ACHN (cell line): ENCODE measurements around the gene COG3.
"Not testable (repeated sequence)": the region's sequence is repeated elsewhere in the genome, so short reads cannot be mapped to it uniquely, and the experiment has no call there.

ENCODE experiments used
- DNase-seq: peaks from one replicate; pipeline ENCODE4 v3.0.0-alpha.2; 2015
- in situ Hi-C: cut with HindIII; loops from 2 replicates; pipeline ENCODE4 v1.10.0; 2017; ENCODE audit warnings: low sequenced_read_pairs, low pct_ligation_motif_present, low pct_unique_long_range_greater_than_20kb

The COG3 gene, protein sequence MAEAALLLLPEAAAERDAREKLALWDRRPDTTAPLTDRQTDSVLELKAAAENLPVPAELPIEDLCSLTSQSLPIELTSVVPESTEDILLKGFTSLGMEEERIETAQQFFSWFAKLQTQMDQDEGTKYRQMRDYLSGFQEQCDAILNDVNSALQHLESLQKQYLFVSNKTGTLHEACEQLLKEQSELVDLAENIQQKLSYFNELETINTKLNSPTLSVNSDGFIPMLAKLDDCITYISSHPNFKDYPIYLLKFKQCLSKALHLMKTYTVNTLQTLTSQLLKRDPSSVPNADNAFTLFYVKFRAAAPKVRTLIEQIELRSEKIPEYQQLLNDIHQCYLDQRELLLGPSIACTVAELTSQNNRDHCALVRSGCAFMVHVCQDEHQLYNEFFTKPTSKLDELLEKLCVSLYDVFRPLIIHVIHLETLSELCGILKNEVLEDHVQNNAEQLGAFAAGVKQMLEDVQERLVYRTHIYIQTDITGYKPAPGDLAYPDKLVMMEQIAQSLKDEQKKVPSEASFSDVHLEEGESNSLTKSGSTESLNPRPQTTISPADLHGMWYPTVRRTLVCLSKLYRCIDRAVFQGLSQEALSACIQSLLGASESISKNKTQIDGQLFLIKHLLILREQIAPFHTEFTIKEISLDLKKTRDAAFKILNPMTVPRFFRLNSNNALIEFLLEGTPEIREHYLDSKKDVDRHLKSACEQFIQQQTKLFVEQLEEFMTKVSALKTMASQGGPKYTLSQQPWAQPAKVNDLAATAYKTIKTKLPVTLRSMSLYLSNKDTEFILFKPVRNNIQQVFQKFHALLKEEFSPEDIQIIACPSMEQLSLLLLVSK

DNA sequence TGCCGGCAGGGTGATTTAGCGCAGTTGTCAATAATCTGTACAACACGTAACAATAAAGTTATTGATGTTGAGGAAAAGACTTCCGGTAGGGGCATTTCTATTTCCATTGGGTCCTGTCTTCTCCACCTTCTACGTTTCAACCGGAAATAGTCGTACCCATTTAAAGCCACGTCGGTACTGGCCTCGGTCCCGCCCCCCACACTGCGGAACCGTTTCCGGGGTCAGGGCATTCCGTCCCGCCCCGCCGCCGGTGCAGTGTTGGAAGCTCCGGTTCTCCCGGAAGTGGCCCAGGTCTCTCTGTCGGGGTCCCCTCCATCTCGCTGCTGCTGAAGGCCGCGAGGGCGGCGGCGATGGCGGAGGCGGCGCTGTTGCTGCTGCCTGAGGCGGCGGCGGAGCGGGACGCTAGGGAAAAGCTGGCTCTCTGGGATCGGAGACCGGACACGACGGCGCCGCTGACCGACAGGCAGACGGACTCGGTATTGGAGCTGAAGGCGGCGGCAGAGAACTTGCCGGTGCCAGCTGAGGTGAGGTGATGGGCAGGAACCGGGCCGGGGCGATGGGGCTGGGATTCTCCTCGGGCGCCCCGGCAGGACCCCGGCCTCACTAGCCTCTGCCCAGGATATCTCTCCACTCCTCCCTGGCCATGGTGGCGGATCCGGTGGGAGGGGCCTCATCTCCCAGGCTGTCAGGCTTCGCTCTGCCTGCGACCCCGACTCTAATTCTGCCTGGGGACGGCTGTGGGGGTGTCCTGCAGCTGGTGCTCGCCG is at the start of gene COG3:
Gene COG3, plus strand, starts transcription at position 253 of the 767 bp plus-strand sequence. Its CDS starts 98 bp downstream, at position 351.
- peak; percentile 98 for DNase-seq
- in situ Hi-C loops, result no loop called here

DNA sequence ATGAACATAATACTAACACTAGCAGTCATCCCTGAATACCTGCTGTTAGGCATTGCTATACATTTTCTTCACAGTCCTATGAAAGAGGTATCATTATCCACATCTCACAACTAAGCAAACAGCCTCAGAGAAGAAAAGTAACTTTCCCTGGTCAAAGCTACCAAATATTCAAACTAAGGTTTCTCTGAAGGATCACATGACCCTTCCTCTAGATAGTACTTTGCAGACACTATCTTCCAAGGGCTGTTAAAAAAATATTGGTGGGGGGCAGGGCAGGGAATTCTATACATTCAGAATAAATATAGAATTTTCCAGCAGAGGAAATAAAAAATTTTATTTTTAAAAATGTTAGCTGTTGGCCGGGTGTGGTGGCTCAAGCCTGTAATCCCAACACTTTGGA is 49.6 kb upstream of the COG3 start:
- in situ Hi-C loops, result no loop called here

DNA sequence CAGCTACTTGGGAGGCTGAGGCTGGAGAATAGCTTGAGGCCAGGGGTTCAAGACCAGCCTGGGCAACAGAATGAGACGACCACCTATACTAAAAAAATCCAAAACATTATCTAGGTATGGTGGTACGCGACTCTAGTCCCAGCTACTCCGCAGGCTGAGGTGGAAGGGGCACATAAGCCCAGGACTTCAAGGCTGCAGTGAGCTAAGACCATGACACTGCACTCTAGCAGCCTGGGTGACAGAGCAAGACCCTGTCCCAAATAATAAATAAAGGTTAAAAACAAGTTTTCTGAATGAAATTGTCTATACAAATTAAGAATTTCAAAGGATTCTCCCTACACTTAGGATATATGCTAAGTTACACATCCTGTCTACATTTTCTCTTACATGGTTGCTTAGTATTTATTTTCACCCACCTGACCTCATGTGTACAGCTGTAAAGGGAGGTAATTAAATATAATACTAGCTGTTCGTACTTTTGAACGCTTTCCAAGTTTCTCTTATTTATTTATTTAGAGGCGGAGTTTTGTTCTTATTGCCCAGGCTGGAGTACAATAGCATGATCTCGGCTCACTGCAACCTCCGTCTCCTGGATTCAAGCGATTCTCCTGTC is 48.1 kb upstream of the COG3 start:
- DNase-seq, result no peak
- in situ Hi-C loops, result no loop called here

More for the DNA sequence above, 49.6 kb upstream of the COG3 start:
- no peak for DNase-seq

DNA sequence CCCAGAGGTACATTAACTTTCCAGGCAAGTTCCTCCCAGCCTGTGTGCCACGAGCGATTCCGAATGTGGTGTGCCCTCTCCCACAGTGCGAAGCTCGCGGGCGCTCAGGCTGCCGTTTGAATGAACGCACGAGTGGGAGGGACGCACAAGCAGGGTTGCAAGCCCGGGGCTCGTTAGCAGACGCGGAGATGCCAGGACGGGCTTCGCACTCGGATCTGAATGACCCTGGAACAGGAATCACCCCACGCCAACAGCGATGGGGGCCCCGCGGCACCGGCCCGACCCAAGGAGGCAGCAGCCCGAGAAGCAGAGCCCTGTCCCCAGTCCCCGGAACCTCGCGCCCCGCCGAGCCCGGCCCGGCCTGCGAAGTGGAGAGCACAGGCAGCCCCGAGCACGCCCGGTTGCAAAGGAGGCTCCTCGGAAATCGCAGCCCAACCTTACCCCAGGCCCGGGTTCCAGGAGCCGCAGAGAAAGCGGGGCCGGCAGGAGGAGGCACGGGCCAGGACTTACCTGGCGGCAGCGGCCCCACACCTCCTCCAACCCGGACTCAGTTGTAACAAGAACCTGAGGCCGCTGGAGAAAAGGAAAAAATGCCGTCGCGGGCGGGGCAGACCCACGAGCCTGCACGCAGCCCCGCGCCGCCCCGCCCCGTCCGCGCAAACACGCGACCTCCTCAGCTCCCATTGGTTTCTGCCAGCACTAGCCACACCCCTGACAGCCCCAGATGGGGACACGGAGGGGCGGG is 46.8 kb upstream of the COG3 start, which contains the start of gene SLC25A30:
Gene SLC25A30, minus strand, starts transcription at position 584 of the 745 bp plus-strand sequence. CDS start 6,948 bp downstream, outside the sequence.
- in situ Hi-C loops, result no loop called here
- DNase-seq, result peak; percentile 89

DNA sequence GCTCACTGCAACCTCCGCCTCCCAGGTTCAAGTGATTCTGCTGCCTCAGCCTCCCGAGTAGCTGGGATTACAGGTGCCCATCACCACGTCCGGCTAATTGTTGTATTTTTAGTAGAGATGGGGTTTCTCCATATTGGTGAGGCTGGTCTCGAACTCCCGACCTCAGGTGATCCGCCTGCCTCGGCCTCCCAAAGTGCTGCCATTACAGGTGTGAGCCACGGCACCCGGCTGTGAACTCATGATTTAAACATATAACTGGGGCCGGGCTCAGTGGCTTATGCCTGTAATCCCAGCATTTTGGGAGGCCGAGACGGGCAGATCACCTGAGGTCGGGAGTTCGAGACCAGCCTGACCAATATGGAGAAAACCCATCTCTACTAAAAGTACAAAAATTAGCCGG is 45.4 kb upstream of the COG3 start:
- in situ Hi-C loops, DNase-seq: not testable (repeated sequence)

DNA sequence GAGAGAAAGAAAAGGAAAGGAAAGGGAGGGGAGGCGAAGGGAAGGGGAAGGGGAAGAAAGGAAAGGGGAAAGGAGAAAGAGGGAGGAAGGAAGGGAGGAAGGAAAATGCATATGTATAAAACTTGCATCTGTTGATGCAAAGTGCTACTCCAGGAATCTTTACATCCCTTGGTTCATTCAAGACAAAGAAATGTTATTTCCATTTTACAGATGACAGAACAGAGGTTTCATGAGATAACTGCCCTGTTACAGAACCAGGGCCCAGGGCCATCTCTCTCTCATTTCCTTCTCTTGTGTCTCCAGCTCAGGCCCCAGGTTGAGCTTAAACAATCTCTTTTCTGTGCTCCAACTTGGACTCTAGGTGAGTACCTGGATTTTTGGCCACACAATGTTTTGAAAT is 44.8 kb upstream of the COG3 start:
- in situ Hi-C loops, result no loop called here
- DNase-seq, result no peak

DNA sequence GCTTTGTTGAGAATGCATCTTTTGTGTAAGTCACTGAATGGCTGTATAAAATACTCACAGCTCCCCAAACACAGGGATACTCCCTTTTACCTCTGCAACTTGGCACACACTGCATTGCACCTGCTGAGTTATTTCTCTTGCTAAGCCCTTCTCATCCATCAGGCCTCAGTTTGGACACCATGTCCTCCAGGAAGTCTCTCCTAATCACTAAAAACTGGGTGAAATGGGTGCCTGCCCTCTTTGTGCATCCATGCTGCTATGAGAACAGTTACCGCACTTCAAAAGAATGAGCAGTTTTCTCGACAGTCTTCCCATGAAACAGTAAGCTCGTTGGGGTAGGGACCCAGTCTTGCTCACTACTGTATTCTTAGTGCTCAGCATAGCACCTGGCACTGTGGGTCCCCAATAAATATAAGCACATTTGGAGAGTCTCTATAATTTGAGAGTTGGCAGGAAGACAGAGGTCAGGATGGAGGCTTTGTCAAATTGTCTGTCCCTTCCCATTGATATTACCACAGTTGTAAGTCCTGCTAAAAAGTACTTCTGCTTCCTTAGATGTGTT is 41.9 kb upstream of the COG3 start:
- in situ Hi-C loops, result no loop called here
- DNase-seq, result no peak

DNA sequence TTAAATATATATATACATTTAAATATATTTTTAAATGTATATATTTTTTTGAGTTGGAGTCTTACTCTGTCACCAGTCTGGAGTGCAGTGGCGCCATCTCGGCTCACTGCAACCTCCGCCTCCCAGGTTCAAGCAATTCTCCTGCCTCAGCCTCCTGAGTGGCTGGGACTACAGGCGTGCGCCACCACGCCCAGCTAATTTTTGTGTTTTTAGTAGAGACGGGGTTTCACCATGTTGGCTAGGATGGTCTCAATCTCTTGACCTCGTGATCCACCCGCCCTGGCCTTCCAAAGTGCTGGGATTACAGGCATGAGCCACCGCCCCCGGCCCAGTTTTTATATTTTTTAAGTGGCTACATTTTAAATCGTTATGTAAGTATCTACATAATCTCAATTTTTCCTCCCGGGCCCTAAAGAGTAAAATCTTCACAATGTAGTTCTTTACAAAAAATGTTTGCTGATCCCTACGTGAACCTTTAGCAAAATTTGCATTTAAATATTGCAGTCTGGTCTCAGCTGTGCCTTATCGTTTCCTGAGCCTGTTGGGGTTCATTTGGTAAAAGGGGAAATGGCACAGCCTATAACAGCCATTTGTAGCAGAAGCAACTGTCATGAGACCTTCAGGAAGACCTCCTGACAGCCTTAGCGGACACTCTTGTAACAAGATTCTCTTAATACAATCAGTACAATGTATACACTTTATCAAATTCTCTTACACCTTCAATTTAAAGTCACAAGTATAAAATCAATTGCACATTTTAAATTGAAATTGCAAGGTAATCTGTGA is 38.5 kb upstream of the COG3 start:
- DNase-seq, in situ Hi-C loops: not testable (repeated sequence)

DNA sequence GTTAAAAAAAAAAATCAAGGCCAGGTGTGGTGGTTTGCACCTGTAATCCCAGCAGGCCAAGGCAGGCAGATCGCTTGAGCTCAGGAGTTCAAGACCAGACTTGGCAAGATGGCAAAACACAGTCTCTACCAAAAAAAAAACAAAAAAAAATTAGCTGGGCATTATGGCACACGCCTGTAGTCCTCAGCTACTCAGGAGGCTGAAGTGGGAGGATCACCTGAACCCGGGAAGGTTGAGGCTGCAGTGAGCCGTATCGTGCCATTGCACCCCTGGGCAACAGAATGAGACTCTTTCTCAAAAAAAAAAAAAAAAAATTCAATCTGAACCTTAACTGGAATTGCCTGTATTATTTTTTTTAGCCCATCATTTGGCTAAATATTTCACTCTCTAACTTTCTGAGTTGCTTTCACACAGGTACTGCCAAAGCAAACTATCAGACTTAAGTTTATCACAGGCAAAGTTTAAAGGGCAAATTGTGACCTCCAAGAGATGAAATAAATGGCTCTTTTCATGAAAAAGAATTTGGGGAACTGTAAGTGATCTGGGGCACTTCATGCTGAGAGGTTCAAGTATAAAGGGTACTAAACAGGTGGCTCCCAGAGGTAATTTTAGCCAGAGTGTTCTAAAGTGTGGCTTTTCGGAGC is 31.9 kb upstream of the COG3 start:
- in situ Hi-C loops, result no loop called here
- DNase-seq, result no peak

DNA sequence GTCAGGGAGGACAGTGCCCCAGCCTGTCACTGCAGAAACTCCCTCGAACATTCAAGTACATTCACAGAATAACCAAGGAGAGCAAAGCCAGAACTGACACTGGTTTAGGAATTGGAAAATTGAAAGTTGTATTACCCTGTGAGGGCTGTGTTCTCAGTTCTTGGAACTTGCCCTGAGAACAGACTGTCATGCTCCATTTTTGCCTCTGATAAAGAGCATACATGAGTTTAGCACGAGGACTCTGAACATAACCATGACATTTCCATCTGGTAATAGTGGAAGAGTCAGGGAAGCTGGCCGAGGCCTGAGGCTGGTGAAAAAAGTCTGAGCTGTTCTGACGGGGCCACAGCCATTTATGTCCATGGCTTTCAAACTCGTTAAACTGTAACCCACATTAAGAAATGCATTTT is 31.4 kb upstream of the COG3 start:
- no peak for DNase-seq
- in situ Hi-C loops, result no loop called here

DNA sequence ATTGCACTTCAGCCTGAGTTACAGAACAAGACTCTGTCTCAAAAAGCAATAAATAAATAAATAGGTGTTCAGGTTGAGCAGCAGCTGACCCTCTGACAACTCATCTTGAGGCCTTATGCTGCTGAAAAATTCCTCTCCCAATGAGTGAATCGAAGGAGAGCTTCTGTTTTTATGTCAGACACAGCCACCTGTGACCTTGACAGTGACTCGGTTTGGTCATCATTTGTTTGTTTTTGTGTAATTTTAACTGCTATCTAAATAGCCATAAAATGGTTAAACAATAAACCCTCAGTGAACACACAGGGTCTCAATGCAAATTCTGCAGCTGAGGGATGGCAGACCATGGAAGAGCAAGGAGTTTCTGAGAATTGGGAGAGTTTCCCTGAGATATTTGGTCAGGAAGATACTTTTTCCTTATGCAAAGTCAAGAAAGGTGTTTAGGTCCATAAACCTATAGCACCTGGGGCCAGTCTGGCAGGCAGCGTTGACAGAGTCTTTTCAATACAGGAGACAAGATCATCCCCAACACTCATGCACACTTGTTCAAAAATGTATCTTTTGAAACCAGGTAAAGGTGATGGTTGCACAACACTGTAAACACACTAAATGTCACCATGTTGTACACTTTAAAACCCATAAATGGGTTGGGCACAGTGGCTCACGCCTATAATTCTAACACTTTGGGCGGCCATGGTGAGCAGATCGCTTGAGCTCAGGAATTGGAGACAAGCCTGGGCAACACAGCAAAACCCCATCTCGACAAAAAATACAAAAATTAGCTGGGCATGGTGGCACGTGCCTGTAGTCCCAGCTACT is 30.0 kb upstream of the COG3 start:
- DNase-seq, result no peak
- in situ Hi-C loops, result no loop called here

DNA sequence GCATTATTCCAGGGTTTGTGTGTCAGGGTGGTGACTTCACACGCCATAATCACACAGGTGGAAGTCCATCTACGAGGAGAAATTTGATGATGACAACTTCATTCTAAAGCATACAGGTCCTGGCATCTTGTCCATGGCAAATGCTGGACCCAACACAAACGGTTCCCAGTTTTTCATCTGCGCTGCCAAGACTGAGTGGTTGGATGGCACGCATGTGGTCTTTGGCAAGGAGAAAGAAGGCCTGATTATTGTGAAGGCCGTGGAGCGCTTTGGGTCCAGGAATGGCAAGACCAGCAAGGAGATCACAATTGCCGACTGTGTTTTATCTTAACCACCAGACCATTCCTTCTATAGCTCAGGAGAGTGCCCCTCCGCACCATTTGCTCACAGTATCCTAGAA is 28.4 kb upstream of the COG3 start:
- in situ Hi-C loops, result no loop called here
- no peak for DNase-seq

DNA sequence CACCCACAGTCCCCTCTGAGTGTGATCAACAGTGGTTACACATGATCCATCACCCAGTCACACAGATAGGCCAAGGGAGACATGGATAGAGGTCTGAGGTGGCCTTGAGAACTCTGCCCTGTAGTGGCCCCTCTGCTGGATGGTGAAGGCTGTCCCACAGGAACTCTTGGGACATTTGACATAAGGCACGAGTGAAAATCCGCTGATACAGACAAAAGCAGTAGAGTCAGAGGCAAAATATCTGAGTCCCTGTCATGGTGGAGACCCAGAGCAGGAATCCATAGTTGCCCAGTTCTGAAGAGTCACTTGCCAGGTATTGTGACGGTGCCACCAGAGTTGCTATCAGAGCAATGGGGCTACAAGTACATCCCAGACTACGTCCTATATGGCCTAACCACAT is 27.8 kb upstream of the COG3 start:
- no peak for DNase-seq
- in situ Hi-C loops, result no loop called here

DNA sequence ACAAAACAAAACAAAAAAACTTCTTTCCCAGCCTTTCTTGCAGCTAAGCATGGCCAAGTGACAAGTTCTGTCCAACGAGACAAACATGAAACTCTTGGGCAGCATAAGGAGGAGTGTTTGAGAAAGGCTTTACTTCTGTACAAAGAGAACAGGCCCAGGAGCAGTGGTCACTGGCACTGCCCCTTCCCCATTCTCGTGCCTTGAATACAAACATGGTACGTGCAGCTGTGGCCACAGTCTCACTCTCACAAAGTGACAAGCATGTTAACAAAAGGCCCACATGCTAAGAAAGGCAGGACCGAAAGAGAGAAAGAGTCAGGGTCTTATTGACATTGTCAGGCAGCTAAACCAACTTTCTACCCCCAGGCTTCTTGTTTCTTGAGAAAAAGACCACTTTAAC is 26.8 kb upstream of the COG3 start:
- in situ Hi-C loops, result no loop called here

DNA sequence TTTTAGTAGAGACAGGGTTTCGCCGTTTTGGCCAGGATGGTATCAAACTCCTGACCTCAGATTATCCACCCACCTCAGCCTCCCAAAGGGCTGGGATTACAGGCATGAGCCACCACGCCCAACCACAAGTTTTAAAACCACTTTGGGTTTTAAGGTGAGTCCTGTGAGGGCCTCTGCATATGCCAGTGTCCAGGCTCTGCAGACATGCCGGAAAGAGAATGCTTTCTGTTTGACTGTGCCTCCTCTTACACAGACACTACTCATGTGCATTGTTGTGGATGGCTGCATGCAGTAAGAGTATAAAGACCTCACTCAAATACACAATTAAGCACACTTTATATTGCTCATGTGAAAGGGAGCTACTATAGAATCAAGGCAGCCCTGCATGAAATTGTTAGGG is 25.7 kb upstream of the COG3 start:
- in situ Hi-C loops, result no loop called here
- no peak for DNase-seq

More for the DNA sequence above, 26.8 kb upstream of the COG3 start:
- no peak for DNase-seq
